HG03139 (cell line): Measurements from ENCODE around the gene BAIAP2L2.
"Not testable (repeated sequence)": the region's sequence is repeated elsewhere in the genome, so short reads cannot be mapped to it uniquely, and the experiment has no call there.

Experiments
- ATAC-seq: cut with Tn5 transposase; IDR thresholded peaks from one replicate; pipeline ENCODE4 v1.9.1; 2021; ENCODE audit not compliant: unreplicated experiment

Gene BAIAP2L2

GRCh38 chr22:38127869-38128268 is 17.4 kb upstream of the BAIAP2L2 start:
- no peak for ATAC-seq

- ATAC-seq, result no peak
Measured at GRCh38 chr22:38126928-38127668, 16.6 kb upstream of the BAIAP2L2 start.

- ATAC-seq, result no peak
Measured at GRCh38 chr22:38125751-38126201, 15.3 kb upstream of the BAIAP2L2 start.

GRCh38 chr22:38125038-38125610 is 14.6 kb upstream of the BAIAP2L2 start:
- ATAC-seq, result no peak

- ATAC-seq, result no peak
Measured at GRCh38 chr22:38124236-38124974, 13.9 kb upstream of the BAIAP2L2 start.

- ATAC-seq, result no peak
Measured at GRCh38 chr22:38122616-38123015, 12.1 kb upstream of the BAIAP2L2 start.

GRCh38 chr22:38120359-38121110 is 10.1 kb upstream of the BAIAP2L2 start:
- no peak for ATAC-seq

GRCh38 chr22:38118747-38119146 is 8.3 kb upstream of the BAIAP2L2 start:
- not testable (repeated sequence) for ATAC-seq

GRCh38 chr22:38118182-38118581 is 7.7 kb upstream of the BAIAP2L2 start:
- no peak for ATAC-seq

GRCh38 chr22:38117556-38117955 is 7.1 kb upstream of the BAIAP2L2 start:
- not testable (repeated sequence) for ATAC-seq

- ATAC-seq, result no peak
Measured at GRCh38 chr22:38115423-38116205, 5.1 kb upstream of the BAIAP2L2 start.

GRCh38 chr22:38114484-38115398 is 4.3 kb upstream of the BAIAP2L2 start:
- ATAC-seq, result no peak

GRCh38 chr22:38112381-38112780 is 1.9 kb upstream of the BAIAP2L2 start:
- ATAC-seq, result no peak

GRCh38 chr22:38111925-38112355 is 1.5 kb upstream of the BAIAP2L2 start:
- no peak for ATAC-seq

- ATAC-seq, result no peak
Measured at GRCh38 chr22:38110863-38111852, 674 bp upstream of the BAIAP2L2 start.

GRCh38 chr22:38109371-38110001 is 998 bp downstream of the BAIAP2L2 start:
- no peak for ATAC-seq

GRCh38 chr22:38108561-38109319 is 1.7 kb downstream of the BAIAP2L2 start:
- no peak for ATAC-seq
